Caco-2 (cell line): ENCODE data around the gene TMED1. TPM values are rescaled to one million over a fixed set of nuclear protein-coding genes. Genes with fewer than 3 reads are reported as not detected.

Source experiments
- BruUV-seq: library from RNA; stranded (reverse); fragments of 400-500 nt; replicated peaks from 2 replicates; lab custom pipeline; 2021; lab: Mats Ljungman, UMichigan
- CTCF ChIA-PET: fragments of 300-600 bp; sonication (Branson Sonifier 250); formaldehyde crosslinking; loops from one replicate; lab custom pipeline; 2022; ENCODE audit warnings: antibody characterized with exemption; lab: Charles Lee
- POLR2A ChIA-PET: fragments of 300-600 bp; sonication (Branson Sonifier 250); formaldehyde crosslinking; loops from one replicate; lab custom pipeline; 2022; ENCODE audit warnings: antibody characterized with exemption; lab: Charles Lee
- DNase-seq, 2 experiments: peaks; one replicate each; pipeline versions ENCODE4 v3.0.0 to v3.0.0-alpha.2; 2020 to 2022
- H3K27me3 ChIP-seq: replicated peaks from 2 replicates; pipeline ENCODE4 v1.6.0; 2011; ENCODE audit warnings: low read length; ENCODE audit not compliant: control insufficient read depth, insufficient read depth
- H3K36me3 ChIP-seq: 2 replicates; pipeline ENCODE4 v1.5.1; 2011; ENCODE audit warnings: low read length; ENCODE audit not compliant: control insufficient read depth, insufficient read depth
- H3K4me1 ChIP-seq: fragments of 250-450 bp; sonication (Bioruptor Pico); 2 replicates; pipeline ENCODE4 v1.5.1; 2020; ENCODE audit warnings: mild to moderate bottlenecking
- H3K4me3 ChIP-seq: 2 replicates; pipeline ENCODE4 v1.5.1; 2011; ENCODE audit warnings: low read depth, mild to moderate bottlenecking, control low read depth, low read length
- H3K9me3 ChIP-seq: fragments of 250-450 bp; sonication (Bioruptor Pico); 2 replicates; pipeline ENCODE4 v1.5.1; 2020; ENCODE audit warnings: mild to moderate bottlenecking, moderate library complexity
- H3K27ac Mint-ChIP-seq: one replicate; pipeline ENCODE4 v1.8.0; 2022; ENCODE audit warnings: mixed read lengths; ENCODE audit not compliant: unreplicated experiment
- H3K27me3 Mint-ChIP-seq: one replicate; pipeline ENCODE4 v1.8.0; 2022; ENCODE audit warnings: mixed read lengths; ENCODE audit not compliant: insufficient read depth, unreplicated experiment
- H3K36me3 Mint-ChIP-seq: one replicate; pipeline ENCODE4 v1.8.0; 2022; ENCODE audit warnings: mild to moderate bottlenecking, mixed read lengths; ENCODE audit not compliant: insufficient read depth, unreplicated experiment
- H3K4me1 Mint-ChIP-seq: one replicate; pipeline ENCODE4 v1.8.0; 2022; ENCODE audit warnings: low read depth, mixed read lengths; ENCODE audit not compliant: unreplicated experiment
- H3K4me3 Mint-ChIP-seq: one replicate; pipeline ENCODE4 v1.8.0; 2022; ENCODE audit warnings: mild to moderate bottlenecking, moderate library complexity, mixed read lengths; ENCODE audit not compliant: unreplicated experiment
- H3K9me3 Mint-ChIP-seq: one replicate; pipeline ENCODE4 v1.8.0; 2022; ENCODE audit warnings: mixed read lengths; ENCODE audit not compliant: unreplicated experiment
- intact Hi-C: fragments of 100-400 bp; cut with micrococcal nuclease; formaldehyde crosslinking; loops from one replicate; pipeline ENCODE4 v1.10.0; 2022; ENCODE audit not compliant: unreplicated experiment
- total RNA-seq: library from RNA; stranded (reverse); gene quantifications from 2 replicates; pipeline ENCODE4 v1.2.3, GENCODE V29; 2022
- TF ChIP-seq, protein P1 (sequence below), 2 experiments: fragments of 200-600 bp in 1 of 2; IDR thresholded peaks; 1 replicate in 1 of 2; 2 replicates in 1 of 2; pipeline versions ENCODE4 v1.5.1 to v1.8.0; 2011 to 2022; ENCODE audit warnings: antibody characterized with exemption in 1 of 2, control low read depth in 1 of 2, inconsistent platforms in 1 of 2, low read depth in 1 of 2, low read length in 1 of 2, mild to moderate bottlenecking in 1 of 2, moderate library complexity in 1 of 2; ENCODE audit not compliant: insufficient read depth in 1 of 2, severe bottlenecking in 1 of 2, unreplicated experiment in 1 of 2

TMED1 gene
- total RNA-seq, 1 experiment from 2014 or later, result 41.4 TPM

DNA sequence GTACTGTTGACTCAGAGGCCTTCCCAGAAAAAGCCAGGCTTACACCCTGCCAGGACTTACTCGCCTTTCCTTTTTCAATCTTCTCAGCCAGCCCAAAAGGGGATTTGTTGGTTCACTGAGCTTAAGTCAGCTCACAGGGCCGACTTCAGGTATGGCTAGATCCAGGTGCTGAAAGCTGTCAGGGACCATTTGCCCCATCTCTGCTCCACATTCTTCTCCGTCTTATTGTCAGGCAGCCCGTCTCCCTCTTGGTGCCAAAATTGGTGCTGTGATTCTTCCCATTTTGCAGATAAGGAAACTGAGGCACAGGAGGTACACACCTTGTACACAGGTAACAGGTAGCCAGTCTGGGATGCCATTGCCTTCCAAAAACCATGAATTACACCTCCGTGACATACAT, 14.6 kb upstream of the TMED1 start:
- TF ChIP-seq, protein P1, sequence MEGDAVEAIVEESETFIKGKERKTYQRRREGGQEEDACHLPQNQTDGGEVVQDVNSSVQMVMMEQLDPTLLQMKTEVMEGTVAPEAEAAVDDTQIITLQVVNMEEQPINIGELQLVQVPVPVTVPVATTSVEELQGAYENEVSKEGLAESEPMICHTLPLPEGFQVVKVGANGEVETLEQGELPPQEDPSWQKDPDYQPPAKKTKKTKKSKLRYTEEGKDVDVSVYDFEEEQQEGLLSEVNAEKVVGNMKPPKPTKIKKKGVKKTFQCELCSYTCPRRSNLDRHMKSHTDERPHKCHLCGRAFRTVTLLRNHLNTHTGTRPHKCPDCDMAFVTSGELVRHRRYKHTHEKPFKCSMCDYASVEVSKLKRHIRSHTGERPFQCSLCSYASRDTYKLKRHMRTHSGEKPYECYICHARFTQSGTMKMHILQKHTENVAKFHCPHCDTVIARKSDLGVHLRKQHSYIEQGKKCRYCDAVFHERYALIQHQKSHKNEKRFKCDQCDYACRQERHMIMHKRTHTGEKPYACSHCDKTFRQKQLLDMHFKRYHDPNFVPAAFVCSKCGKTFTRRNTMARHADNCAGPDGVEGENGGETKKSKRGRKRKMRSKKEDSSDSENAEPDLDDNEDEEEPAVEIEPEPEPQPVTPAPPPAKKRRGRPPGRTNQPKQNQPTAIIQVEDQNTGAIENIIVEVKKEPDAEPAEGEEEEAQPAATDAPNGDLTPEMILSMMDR (IDR thresholded peaks at IDR 0.05; ENCODE audit: insufficient read depth in 1 of 2, low read depth in 1 of 2, low read length in 1 of 2, severe bottlenecking in 1 of 2, unreplicated experiment in 1 of 2), result no peak
- intact Hi-C loops, result no loop called here
- no peaks in the 10 kb centered on the region for H3K4me1 Mint-ChIP-seq
- no peak overlapping the region for H3K4me3 Mint-ChIP-seq
- no peaks in the 10 kb centered on the region for H3K27me3 Mint-ChIP-seq
- H3K9me3 Mint-ChIP-seq, result no peaks in the 10 kb centered on the region
- no TSS peak for BruUV-seq
- H3K36me3 Mint-ChIP-seq, result no peaks in the 10 kb centered on the region
- no peaks in the 10 kb centered on the region for H3K9me3 ChIP-seq
- no peak for DNase-seq
- H3K27me3 ChIP-seq, result no peaks in the 10 kb centered on the region
- no peak overlapping the region for H3K27ac Mint-ChIP-seq
- H3K4me1 ChIP-seq, result no peaks in the 10 kb centered on the region
- CTCF ChIA-PET, result interaction anchor here (2.0 kb wide), 1 partner anchor 14 kb away, joined by 6 read pairs; no protein-coding TSS in a partner anchor
- H3K4me3 ChIP-seq, result no peak overlapping the region
- POLR2A ChIA-PET, result no interaction called here
- H3K36me3 ChIP-seq, result no peaks in the 10 kb centered on the region

DNA sequence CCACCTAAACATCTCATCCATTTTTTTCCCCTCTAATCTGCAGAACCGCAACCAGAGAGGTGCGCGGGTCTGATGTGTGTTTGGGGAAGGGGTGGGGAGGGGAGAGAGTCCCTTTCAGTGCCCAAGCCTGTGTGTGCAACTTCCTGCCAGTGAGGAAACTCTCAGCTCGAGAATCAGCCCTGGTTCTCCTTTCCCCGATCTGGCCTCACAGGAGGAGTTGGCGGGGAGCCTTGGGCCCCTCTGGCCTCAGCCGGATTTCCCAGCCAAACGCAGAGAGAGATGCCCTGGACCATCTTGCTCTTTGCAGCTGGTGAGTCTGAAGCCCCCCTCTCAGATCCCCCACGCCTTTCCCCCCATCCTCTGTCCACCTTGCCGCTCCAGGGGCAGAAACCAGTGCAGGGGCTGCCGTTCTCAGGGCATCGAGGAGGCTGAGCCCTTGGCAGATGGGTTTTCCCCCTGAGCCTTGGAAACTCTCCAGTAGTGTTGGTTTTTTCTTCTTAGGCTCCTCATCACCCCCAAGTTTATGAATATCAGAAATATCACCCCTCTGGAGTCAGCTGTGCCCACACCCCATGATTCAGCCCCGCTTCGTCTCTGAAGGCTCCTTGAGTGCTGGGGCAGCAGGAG, 12.3 kb upstream of the TMED1 start, which contains the start of gene C19orf38:
Gene C19orf38, plus strand, starts transcription at position 186 of the 627 bp plus-strand sequence. Its CDS starts 94 bp downstream, at position 280.
- no peak within 1 kb of the TSS for H3K4me3 ChIP-seq
- H3K27me3 ChIP-seq, result no peaks in the 10 kb centered on the region
- ChIA-PET POLR2A (no interaction called here), CTCF (no interaction called here)
- H3K36me3 ChIP-seq, result no peaks in the 10 kb centered on the region
- BruUV-seq, result no TSS peak
- Mint-ChIP-seq H3K4me3 (no peak within 1 kb of the TSS), H3K4me1 (no peaks in the 10 kb centered on the region), H3K27ac (no peak within 1 kb of the TSS), H3K27me3 (no peaks in the 10 kb centered on the region), H3K9me3 (no peaks in the 10 kb centered on the region), H3K36me3 (no peaks in the 10 kb centered on the region)
- intact Hi-C loops, result no loop called here
- TF ChIP-seq, protein P1 (IDR thresholded peaks at IDR 0.05; ENCODE audit: insufficient read depth in 1 of 2, low read depth in 1 of 2, low read length in 1 of 2, severe bottlenecking in 1 of 2, unreplicated experiment in 1 of 2), result no peak
- H3K9me3 ChIP-seq, result no peaks in the 10 kb centered on the region
- no peak for DNase-seq
- no peaks in the 10 kb centered on the region for H3K4me1 ChIP-seq

DNA sequence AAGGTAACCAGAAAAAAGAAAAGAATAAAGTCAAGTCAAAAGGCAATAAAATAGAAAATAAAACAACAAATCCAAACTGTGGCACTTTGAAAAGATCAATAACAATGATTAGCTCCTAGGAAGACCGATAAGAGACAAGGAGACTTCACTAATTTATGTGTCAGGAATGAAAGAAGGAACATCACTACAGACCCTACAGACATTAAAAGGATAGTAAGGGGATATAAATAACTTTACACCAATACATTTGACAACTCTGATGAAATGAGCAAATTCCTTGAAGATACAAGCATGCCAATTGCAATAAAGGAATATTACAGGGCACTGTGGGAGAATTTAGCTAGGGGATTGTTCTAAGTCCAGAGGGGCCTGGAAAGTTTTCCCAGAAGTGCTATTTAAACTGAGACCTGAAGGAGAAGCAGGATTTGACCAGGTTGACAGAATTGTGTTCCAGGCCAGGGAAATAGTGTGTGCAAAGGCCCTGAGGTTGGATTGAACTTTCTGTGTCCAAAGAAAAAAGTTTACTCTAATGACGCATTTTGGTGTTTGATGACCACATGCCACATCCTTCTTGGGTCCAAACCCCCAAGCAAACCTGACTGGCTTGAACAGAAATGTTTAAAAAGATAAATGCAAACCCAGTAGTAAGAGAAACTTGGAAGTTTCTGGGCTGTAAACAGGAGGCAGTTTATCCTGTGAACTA, 10.6 kb upstream of the TMED1 start:
- CTCF ChIA-PET, result interaction anchor here (0.6 to 1.0 kb wide), 2 partner anchors 12 to 45 kb away, joined by 3 read pairs; no protein-coding TSS in a partner anchor
- H3K4me1 ChIP-seq, result no peaks in the 10 kb centered on the region
- no peaks in the 10 kb centered on the region for H3K9me3 ChIP-seq
- H3K27ac Mint-ChIP-seq, result no peak overlapping the region
- POLR2A ChIA-PET, result interaction anchor here (0.9 kb wide), 1 partner anchor 10 kb away, joined by 5 read pairs; the partner anchor contains the start of gene TMED1
- BruUV-seq, result no TSS peak
- no peak for DNase-seq
- intact Hi-C loops, result no loop called here
- TF ChIP-seq, protein P1 (IDR thresholded peaks at IDR 0.05; ENCODE audit: insufficient read depth in 1 of 2, low read depth in 1 of 2, low read length in 1 of 2, severe bottlenecking in 1 of 2, unreplicated experiment in 1 of 2), result no peak
- H3K27me3 Mint-ChIP-seq, result no peaks in the 10 kb centered on the region
- H3K36me3 ChIP-seq, result no peaks in the 10 kb centered on the region
- no peak overlapping the region for H3K4me3 ChIP-seq
- no peak overlapping the region for H3K4me3 Mint-ChIP-seq
- H3K4me1 Mint-ChIP-seq, result no peaks in the 10 kb centered on the region
- H3K27me3 ChIP-seq, result no peaks in the 10 kb centered on the region
- H3K36me3 Mint-ChIP-seq, result no peaks in the 10 kb centered on the region
- no peaks in the 10 kb centered on the region for H3K9me3 Mint-ChIP-seq
